IPS DF 4.7 (cell line): ENCODE results near the gene MDM4.

ENCODE experiments used
- DNase-seq: peaks from one replicate; pipeline ENCODE4 v3.0.0-alpha.2; 2013; ENCODE audit warnings: low spot score; ENCODE audit errors: extremely low read depth

Gene MDM4

DNA sequence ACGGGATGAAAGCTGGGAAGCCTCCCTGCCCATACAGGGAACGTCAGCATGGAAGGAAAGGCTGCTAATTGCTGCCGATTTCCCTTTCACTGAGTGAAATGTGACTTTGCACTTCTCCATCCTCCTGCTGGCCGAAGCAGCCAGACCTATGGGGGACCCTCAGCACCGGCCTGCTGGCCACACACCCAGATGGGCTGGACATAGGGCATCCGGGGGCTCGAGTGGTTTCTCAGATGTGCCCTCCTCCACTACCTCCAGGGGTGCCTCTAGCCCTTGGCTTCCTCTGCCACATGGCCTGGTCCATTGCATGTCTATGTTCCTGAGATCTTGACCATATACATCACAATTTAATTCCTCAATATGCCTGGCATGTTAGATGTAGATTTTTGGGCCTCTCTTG, 89.6 kb downstream of the MDM4 start:
- no peak for DNase-seq
